Activated gamma-delta T cell (primary cell): ENCODE results near the gene IL10RB.
A peak's percentile ranks its signal among the peaks of the same experiment; 100 is the strongest.
"Not testable (repeated sequence)": the region's sequence is repeated elsewhere in the genome, so short reads cannot be mapped to it uniquely, and the experiment has no call there.

ENCODE experiments used
- DNase-seq: peaks from one replicate; lab custom pipeline; 2025; lab: John Stamatoyannopoulos, UW

Gene IL10RB

DNA sequence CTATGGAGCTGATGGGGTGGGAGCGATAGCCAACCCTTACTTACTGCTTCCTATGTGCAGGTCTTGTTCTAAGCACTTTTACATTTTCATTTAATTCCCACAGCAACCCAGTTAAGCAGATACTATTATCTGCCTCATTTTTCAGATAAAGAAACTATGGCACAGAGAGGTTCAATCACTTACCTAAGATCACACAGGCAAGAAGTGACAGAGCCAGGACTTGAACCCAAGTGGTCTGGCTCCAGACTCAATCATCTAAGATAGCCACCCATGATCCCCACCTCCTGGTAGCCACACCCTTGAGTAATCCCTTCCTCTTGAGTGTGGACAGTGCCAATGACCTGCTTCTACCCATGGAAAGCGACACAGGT lies 35.5 kb downstream of the IL10RB start:
- no peak for DNase-seq

DNA sequence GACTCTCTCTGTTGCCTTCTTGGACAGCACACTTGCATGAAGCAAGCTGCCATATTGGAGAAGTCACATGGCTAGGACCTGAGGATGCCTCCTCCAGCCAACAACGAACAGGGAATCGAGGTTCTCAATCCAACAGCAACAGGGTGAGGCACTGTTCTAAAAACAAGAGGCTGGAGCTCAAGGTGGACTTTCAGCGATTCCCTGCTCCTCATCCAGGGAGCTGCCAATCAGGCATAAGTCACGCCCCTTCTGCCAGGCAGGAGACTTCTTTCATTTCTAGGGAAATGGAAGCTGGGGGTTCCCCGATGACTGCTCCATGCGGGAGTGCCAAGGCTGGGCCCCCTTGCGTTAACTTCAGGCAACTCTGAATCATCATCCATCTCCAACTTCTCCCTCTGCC lies 35.9 kb downstream of the IL10RB start:
- no peak for DNase-seq

DNA sequence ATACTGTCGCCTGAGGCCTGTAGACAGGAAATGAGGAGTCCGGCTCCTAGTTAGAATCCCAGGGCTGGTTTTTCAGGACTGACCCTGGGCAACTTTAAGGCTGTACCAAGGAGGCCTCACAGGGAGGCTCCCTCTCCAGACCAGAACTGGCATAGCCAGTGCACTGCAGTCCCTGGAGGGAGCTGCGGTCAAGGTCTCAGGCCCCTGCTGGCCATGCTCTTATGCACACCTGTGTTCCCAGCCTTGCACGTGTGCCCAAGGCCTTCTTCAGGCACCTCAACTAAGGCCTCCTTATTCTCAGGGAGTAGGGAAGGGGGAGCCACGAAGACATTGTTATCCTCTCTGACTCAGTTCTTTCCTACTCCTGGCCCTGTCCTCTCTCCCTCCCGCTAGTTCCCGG lies 36.6 kb downstream of the IL10RB start:
- no peak for DNase-seq

DNA sequence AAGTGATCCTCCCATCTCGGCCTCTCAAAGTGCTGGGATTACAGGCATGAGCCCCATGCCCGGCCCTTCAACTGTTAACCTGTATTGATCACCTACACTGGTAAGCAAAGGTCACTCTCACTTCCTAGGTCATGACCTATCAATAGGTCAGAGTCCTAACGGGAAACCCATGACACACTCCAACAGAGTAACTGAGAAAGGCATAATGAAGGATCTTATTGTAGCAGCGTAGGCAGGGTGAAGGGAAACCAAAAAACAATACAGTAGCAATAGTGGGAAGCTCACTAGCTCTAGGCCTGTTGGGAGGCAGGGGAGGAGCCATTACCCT lies 39.1 kb downstream of the IL10RB start:
- DNase-seq: no peak

DNA sequence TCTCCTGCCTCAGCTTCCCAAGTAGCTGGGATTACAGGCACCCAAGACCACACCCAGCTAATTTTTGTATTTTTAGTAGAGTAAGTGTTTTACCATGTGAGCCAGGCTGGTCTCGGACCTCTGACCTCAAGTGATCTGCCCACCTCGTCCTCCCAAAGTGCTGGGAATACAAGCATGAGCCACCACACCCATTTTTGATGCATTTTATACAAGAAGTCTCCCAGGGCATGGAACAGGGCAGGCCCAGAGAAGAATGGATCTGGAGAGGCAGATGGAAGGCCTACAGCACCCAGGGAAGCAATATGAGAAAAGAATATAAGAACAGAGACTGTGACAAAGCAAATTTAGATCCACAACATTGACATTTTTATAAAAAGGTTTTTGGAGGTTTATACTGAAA lies 39.8 kb downstream of the IL10RB start:
- no peak for DNase-seq

DNA sequence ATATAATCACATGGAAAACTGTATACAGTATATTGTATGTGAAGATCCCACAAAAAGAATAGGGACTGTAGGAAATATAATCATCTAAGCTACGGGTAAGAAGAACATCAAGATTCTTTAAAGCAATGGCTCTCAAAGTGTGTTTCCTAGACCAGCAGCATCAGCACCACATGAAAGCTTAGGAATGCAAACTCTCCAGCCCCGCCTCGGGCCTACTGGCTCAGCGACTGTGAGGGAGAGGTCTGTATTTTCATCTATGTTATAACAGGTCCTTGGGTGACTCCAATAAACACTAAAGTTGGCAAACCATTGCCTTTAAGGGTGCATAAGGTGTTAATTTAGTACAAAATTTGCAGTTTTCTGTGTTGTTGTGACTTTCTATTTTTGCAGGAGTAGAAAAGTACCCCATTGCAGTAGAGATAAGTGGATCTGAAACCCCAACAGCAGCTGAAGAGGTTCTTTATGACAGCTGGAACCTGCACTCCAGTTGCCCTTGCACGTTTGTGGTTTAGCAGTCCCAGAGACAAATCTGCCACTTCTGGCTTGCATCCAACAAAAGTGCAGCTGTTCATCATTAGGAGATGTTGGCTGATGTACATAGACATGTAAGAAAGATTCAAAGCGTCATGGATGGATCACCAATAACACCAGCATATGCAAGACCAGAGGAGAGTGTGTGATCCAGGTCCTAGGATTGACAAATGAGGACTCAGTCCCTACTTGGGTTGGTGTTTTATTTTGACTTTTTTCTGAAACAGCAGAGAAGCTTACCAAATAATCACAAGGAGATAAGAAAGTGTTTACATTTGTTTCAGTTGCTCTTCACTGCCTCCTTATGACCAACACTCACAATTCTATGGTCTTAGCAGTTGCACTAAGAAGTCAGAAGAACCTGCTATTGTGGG lies 42.7 kb downstream of the IL10RB start:
- DNase-seq: no peak

DNA sequence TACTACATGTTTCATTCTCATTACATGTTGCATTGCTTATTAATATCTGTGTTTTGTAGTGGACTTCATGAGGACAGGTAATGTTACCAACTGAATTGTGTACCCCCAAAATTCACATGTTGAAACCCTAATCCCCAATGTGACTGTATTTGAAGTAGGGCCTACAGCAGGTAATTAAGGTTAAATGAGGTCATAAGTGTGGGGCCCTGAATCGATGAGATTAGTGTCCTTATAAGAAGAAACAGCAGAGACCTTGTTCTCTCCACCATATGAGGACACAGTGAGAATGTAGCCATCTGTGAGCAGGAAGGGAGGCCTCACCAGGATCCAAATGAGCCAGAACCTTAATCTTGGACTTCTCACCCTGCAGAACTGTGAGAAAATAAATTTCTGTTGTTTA lies 43.6 kb downstream of the IL10RB start:
- DNase-seq: no peak

DNA sequence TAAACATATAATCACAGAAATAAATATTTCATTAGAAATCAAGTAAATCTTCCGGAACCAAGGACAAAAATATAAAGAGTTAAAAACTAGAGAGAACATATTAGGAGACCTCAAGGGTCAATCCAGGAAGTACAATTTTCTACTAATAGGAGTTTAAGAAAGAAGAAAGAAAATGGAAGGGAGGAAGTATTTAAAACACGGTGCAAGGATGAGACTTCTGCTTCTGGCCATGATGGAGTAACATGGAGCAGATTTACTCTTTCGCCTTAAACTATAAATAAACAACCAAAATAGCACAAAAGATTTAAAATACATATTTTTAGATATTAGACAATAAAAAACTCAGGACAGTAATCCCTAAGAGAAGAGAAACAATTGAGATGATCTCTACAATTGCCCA lies 46.0 kb downstream of the IL10RB start:
- DNase-seq: no peak

DNA sequence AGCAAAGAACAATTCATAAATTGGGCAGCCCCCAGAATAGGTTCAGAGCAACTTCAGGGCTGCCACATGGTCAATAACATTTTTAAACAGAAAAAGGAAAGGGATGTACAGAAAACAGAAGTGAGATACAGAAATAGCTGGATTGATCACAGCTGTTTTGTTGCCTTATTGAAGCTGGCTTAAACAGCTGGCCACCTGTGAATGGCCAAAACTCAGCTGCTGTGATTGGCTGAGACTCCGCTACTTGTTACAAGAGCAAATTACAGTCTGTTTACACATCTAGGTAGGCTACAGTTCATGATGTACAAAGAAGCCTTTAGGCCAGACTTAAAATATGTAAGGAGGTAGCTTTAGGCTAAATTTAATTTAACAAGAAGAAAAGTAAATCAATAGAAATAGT lies 47.0 kb downstream of the IL10RB start:
- no peak for DNase-seq

DNA sequence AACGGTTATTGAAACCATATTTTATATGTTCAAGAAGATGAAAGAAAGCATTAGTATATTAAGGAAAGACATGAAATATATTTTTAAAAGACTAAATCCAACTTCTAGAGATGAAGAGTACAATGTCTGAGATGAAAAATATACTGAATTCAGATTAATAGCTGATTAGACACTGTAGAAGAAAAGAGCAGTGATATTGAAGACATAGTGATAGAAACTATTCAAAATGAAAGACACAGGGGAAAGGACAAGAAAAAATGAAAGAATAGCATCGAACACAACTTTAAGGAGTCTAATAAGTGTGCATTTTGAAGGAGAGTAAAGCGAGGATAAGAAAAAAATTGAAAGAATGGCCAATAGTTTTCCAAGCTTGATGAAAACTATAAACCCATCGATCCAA lies 47.4 kb downstream of the IL10RB start:
- no peak for DNase-seq

DNA sequence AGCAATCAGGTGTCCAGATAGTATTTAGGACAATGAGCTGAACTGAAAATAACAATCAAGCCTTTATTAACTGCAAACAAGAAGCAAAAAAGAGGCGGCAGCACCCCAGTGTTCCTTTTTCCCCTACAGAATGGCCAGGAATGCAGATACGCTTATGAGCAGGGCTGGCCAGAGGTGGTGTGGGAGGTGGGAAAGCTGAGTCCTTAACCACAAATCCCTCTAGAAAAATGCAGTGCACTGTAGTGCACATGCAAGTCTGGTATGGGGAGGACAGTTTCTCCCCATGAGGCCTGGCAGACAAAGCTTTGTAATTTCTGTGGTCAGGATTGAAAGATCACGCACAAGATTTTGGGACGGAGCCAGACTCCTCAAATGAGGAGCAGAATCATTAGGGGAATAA lies 47.9 kb downstream of the IL10RB start:
- no peak for DNase-seq

DNA sequence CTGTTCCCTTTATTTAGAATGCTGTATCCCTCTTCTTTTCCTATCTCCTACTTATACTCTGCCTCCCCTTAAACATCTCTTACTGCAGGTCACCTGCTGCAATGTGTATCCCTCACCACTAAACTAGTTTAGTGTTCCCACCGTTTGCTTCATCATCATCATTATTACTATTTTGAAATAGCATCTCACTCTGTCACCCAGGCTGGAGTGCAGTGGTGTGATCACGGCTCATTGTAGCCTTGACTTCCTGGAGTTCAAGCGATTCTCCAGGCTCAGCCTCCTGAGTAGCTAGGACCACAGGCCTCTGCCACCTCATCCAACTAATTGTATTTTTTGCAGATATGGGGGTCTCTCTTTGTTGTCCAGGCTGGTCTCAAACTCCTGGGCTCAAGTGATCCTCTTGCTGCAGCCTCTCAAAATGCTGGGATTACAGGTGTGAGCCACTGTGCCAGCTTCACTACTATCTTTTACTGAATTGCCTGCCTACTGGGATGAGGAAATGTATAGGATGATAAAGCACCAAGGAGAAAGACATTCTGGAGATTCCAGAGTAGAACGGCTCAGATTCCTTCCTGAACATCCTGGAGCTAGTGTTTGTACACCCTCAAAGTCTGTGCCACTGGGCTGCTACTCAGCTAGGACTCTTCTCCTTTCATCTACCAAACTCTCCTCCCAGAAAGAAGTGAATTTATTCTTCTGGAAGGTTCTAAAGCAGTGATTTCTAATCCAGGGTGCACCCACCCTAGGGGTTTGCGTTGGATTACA lies 50.0 kb downstream of the IL10RB start:
- no peak for DNase-seq

DNA sequence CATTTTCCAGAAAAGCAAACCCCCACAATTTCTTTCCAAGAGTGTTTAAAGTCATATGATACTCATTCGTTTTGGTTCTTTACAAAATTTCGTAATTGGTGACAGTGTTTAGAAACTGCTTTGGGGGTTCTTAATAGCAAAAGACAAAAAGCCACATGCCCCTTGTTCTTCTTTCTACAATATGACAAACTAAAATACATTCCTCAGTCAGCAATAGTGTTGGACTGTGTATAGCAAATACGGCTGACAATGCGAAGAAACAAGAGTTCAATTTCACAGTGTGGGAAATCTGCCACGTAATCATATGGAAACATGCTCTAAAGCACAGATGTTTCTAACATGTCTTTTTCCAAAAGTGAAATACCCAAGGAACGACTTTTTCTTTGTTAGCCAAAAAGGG lies 51.0 kb downstream of the IL10RB start:
- no peak for DNase-seq

DNA sequence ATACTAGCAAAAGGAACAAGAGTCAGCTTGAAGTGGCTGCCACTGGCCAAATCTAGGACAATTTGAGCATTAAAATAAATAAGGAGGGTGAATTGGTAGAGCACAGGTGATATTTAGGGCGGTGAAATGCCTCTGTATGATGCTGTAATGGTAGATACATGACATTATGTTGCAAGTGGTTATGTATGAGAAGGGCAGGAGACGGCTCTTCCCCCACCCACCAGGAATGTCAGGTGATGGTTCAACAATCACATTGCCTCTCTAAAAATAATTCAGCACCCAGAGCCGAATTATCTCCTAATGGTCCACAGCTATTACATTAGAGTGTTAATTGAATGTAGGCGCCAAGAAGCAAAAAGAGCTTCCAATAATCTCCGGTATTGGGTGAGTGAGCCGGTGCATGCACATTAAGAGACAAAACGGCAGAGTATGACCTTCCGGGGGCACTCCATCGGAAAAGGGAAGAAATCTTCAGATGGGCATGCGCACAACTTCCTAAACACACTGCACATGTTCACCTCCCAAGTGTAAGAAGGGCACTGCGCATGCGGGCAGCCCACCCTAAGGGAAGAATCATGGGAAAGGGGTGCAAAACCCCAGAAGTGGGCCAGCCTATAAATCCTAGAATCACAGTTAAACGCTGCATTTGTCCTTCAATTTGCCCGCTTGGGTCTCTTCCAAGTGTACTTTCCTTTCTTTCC lies 51.8 kb downstream of the IL10RB start:
- DNase-seq: no peak

DNA sequence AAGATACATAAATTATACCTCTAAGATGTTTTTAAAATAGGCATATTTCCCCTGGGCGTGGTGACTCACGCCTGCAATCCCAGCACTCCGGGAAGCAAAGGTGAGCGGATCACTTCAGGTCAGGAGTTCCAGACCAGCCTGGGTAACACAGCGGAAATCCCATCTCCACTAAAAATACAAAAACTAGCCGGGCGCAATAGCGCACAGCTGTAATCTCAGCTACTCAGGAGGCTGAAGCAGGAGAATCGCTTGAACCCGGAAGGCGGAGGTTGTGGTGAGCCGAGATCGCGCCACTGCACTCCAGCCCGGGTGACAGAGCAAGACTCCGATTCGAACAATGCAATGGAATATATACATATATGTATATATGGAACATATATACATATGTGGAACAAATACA lies 54.8 kb downstream of the IL10RB start:
- not testable (repeated sequence) for DNase-seq

DNA sequence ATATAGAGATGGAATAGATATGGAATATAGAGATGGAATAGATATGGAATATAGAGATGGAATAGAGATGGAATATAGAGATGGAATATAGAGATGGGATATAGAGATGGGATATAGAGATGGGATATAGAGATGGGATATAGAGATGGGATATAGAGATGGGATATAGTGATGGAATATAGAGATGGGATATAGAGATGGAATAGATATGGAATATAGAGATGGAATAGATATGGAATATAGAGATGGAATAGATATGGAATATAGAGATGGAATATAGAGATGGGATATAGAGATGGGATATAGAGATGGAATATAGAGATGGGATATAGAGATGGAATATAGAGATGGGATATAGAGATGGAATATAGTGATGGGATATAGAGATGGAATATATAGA lies 57.4 kb downstream of the IL10RB start:
- DNase-seq: not testable (repeated sequence)

DNA sequence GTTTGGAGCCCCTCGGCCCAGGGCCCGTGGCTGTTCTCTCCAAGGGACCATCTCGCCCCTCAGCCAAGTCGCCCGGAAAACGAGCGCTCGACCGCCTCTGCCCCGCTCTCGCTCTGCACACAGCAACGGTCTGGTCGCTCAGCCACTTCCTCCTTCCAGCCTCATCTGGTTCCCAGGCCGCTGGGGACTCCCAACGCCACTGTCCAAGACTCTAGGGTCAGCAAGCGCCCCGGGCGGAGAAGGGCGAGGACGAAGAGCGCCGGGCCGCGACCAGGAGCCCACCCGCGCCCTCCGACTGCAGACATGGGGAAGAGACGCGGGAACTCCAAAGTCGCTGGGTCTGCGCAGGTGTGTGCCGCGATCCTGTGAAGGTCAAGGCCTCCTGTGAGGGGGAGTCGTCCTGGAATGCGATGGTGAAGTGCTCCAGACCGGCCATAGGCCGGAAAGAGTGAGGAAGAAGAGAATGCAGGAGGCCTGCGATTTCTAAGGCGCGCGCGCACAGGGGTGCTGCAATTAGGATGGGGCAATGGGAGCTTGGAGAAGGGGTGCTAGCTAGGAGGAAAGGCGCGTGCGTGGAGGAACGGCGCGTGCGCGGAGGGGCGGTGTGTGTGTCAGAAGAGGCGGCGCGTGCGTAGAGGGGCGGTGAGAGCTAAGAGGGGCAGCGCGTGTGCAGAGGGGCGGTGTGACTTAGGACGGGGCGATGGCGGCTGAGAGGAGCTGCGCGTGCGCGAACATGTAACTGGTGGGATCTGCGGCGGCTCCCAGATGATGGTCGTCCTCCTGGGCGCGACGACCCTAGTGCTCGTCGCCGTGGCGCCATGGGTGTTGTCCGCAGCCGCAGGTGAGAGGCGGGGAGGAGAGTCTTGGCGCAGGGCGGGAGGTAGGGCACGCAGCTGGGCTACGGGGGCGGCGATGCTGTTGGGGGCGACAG lies 58.4 kb downstream of the IL10RB start, which contains the start of gene IFNAR1:
Gene IFNAR1 (plus strand): TSS at position 680 of the 931 bp plus-strand sequence. CDS start 86 bp downstream, at position 766.
- peak; percentile 99 for DNase-seq

DNA sequence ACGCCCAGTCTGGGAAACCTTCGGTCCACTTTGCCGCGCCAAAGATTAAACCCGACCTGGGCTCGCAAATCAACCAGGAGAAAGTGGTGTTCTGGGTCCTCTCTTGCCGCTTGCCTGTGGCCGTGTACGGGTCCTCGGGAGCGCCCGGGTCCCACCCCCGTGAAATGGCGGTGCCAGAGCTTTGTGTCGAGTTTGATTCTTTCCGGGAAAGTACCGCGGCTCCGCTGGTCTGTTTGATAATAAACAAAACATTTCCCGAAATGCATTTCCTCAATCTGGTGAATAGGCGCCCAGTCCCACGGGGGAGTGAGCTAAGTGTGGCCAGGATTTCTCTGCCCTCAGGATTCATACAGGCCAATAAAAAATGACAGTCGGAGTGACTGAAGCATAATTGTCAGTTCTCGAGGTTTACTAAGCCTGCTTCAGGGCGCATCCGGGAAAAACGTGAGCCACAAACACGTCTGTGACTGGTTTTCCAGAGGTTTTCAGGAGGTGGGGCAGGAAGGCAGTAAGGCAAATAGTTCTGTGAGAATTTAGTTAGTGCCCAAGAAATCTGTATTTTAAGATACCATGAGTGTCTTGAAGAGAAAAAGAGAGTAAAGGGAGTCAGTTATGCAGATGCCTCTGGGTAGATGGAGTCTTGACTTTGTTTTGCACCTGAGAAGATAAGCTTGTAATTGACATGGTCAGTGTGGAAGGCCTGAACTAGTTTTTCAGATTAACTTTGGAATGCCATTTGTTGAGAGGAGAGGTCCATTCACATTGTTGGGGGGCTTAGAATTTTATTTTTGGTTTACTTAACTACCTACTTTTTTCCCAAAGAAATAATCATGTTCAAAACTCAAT lies 59.3 kb downstream of the IL10RB start:
- DNase-seq: peak; percentile 47

DNA sequence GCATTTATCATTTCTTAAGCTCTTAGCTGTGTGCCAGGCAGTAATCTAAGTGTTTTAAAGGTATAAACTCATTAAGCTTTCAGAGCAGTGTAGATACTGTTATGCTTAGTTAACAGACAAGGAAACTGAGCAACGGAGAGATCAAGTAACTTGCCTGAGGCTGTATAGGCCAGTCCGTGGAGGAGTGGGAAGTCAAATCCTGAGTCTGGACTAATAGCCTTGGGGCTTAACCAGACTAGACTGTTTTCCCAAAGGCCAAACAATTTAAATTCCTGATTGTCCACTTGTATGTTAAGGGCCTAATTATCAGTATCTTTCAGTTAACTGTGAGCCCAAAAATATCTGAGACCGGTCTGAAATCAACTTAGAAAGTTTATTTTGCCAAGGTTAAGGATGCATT lies 61.2 kb downstream of the IL10RB start:
- no peak for DNase-seq

DNA sequence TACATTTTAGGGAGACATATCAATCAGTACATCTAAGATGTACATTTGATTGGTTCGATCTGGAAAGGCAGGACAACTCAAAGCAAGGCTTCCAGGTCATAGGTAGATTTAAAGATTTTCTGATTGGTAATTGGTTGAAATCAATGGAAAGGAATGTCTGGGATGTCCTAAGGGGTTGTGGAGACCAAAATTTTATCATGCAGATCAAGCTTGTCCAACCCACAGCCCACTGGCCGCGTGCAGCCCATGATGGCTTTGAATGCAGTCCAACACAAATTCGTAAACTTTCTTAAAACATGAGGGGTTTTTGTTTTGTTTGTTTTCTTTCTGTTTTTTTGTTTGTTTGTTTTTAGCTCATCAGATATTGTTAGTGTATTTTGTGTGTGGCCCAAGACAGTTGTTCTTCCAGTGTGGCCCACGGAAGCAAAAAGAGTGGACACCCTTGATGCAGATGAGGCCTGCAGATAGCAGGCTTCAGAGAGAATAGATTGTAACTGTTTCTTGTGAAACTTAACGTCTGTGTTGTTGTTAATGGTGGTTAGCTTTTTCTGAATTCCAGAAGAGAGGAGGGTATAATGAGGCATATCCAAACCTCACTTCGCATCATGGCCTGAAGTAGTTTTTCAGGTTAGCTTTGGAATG lies 61.7 kb downstream of the IL10RB start:
- DNase-seq: no peak
